ENCODE results near the gene SHISA9. TPM values are rescaled to one million over a fixed set of nuclear protein-coding genes. Genes with fewer than 3 reads are reported as not detected.

Gene SHISA9
- total RNA-seq, 2 donors from 2014 or later, result 0.06 to 0.07 TPM

GRCh38 chr16:13029786-13030185 is 128.4 kb downstream of the SHISA9 start:
- no peak for ATAC-seq
- no peak for DNase-seq (ENCODE audit: low spot score in 2 of 2)
- peaks cover 0 to 4% of the 10 kb centered on the region in 2 donors for H3K36me3 Mint-ChIP-seq
- H3K9me3 Mint-ChIP-seq, result peaks cover 11 to 15% of the 10 kb centered on the region in 2 donors
- H3K27ac Mint-ChIP-seq, result no peak overlapping the region

DNA sequence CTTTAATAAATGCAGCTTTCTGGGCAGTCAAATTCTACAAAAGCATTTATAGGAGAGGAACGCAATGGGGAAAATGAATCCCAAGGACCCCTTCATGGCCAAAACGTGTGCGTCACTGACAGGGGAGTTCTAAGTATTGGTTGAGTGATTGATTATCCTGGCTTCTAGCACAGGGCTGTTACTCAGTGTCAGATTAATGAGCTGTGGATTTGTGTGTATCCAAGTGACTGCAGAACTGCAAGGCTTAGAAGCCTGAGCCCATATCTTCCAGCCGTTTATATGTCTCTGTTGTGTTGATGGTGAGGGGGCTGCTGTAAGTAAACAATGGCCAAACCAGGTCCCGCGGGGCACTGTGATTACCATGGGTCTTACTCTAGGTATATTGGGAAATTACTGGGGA is 129.4 kb downstream of the SHISA9 start:
- Mint-ChIP-seq H3K36me3 (peaks cover 0 to 4% of the 10 kb centered on the region in 2 donors), H3K27ac (no peak overlapping the region), H3K9me3 (peaks cover 11 to 15% of the 10 kb centered on the region in 2 donors)
- DNase-seq (ENCODE audit: low spot score in 2 of 2), result no peak
- no peak for ATAC-seq

DNA sequence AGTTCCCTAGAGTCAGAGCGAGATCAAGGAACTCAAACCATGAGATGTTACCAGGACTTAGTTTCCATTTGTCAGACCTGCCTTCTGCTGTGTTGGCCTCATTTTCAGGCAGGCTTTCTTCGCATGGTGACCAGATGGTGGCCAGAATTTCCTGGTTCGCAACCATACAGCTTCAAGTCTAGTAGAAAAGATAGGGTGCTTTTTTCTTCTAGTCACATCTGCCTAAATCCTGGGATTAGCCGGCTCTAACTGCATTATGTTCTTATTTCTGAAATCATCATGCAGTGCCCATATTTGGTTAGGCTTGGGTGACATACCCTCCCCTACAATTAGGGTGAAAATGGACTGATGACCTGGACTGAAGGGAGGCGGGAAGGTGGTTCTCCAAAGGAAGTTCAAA is 131.5 kb downstream of the SHISA9 start:
- DNase-seq (ENCODE audit: low spot score in 2 of 2) (no peak), ATAC-seq (no peak)
- Mint-ChIP-seq H3K27ac (no peak overlapping the region), H3K9me3 (peaks cover 6 to 11% of the 10 kb centered on the region in 2 donors), H3K36me3 (no peaks in the 10 kb centered on the region)

DNA sequence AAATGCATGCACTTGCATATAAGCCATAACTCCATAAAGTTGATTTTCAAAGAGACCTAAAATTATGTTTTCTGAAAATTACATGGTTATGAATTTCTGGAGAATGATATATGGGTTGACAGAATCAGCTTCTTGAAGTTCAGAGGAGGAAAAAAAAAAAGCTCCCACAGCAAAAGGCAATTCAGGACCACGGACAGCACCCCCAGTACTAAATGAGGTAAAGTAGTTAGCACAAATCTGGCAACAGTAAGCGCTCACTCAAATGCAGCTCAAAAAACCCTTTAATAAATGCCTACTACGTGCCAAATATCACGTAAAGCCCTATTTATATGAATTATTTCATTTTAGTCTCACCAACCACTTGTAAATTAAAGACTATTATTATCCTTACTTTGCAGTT is 135.2 kb downstream of the SHISA9 start:
- DNase-seq (ENCODE audit: low spot score in 2 of 2) (peak in 1 of 2 donors; percentile 26), ATAC-seq (no peak)
- H3K27ac Mint-ChIP-seq, result no peak overlapping the region
- peaks cover 5 to 7% of the 10 kb centered on the region in 2 donors for H3K36me3 Mint-ChIP-seq
- H3K9me3 Mint-ChIP-seq, result peaks cover 14 to 15% of the 10 kb centered on the region in 2 donors

DNA sequence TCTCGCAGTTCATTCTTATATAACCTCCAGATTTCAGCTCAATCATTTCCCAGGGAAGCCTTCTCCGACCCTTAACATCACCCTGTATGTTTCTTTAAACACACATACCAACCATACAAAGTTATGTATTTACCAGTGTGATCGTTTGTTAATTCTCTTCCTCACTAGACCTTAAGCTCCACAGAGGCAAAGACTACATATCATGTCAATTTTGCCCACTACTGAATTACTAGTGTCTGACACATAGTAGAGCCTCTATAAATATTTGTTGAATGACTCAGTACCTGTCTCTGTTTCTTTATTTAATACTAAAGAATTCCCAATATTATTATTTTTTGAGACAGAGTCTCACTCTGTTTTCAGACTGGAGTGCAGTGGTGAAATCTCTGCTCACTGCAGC is 137.2 kb downstream of the SHISA9 start:
- H3K9me3 Mint-ChIP-seq, result peaks cover 14 to 16% of the 10 kb centered on the region in 2 donors
- H3K36me3 Mint-ChIP-seq, result peaks cover 5 to 7% of the 10 kb centered on the region in 2 donors
- ATAC-seq (no peak), DNase-seq (ENCODE audit: low spot score in 2 of 2) (no peak)
- no peak overlapping the region for H3K27ac Mint-ChIP-seq

GRCh38 chr16:13039526-13039925 is 138.1 kb downstream of the SHISA9 start:
- DNase-seq (ENCODE audit: low spot score in 2 of 2) (no peak), ATAC-seq (no peak)
- Mint-ChIP-seq H3K27ac (no peak overlapping the region), H3K36me3 (peaks cover 5 to 7% of the 10 kb centered on the region in 2 donors), H3K9me3 (peaks cover 14 to 17% of the 10 kb centered on the region in 2 donors)

GRCh38 chr16:13041180-13041579 is 139.8 kb downstream of the SHISA9 start:
- DNase-seq (ENCODE audit: low spot score in 2 of 2) (no peak), ATAC-seq (no peak)
- Mint-ChIP-seq H3K27ac (no peak overlapping the region), H3K36me3 (peaks cover 5 to 7% of the 10 kb centered on the region in 2 donors), H3K9me3 (peaks cover 14 to 15% of the 10 kb centered on the region in 2 donors)

- Mint-ChIP-seq H3K9me3 (peaks cover 14 to 15% of the 10 kb centered on the region in 2 donors), H3K27ac (no peak overlapping the region), H3K36me3 (peaks cover 5 to 7% of the 10 kb centered on the region in 2 donors)
- ATAC-seq (no peak), DNase-seq (ENCODE audit: low spot score in 2 of 2) (no peak)
Observed at GRCh38 chr16:13041646-13042290, 140.4 kb downstream of the SHISA9 start.

- H3K9me3 Mint-ChIP-seq, result peaks cover 14 to 15% of the 10 kb centered on the region in 2 donors
- no peak for ATAC-seq
- DNase-seq (ENCODE audit: low spot score in 2 of 2), result no peak
- H3K27ac Mint-ChIP-seq, result no peak overlapping the region
- peaks cover 5 to 7% of the 10 kb centered on the region in 2 donors for H3K36me3 Mint-ChIP-seq
Observed at GRCh38 chr16:13042291-13042685, 140.9 kb downstream of the SHISA9 start.

DNA sequence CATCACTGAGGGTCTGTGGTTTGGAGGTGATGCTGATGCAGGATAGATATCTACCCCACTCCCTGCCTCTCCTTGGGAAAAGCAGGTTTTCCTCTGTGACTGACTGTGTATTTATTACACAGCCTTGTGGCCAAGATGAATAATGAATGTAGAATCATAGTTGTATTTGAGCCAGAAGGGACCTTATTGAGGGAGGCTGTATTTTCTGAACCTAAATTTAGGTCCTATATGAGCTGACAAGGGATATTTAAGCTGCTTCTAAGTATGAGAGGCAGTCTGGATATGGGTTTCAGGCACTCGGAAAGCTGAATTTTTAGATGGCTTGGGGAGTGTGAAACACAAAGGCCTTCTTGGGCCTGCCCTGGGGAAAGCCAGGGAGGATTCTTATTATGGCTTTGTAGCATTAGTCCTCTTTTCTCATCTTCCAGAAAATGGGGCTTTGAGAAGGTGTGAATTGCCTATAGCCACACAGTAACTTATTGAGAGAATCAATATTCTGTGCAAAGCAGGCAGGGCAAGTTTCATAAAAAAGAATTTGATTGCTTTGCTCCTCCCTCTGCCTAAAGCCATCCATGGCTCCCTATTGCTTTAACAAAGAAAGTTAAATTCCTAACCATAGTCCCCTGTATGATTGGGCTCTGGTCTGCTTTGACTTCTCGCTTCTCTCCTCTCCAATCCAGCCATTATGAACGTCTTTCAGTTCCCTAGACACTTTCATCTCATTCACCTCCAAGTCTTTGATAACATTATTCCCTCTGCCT is 144.8 kb downstream of the SHISA9 start:
- DNase-seq (ENCODE audit: low spot score in 2 of 2) (no peak), ATAC-seq (no peak)
- no peak overlapping the region for H3K27ac Mint-ChIP-seq
- H3K36me3 Mint-ChIP-seq, result peaks cover 0 to 4% of the 10 kb centered on the region in 2 donors
- peaks cover 0 to 17% of the 10 kb centered on the region in 2 donors for H3K9me3 Mint-ChIP-seq

DNA sequence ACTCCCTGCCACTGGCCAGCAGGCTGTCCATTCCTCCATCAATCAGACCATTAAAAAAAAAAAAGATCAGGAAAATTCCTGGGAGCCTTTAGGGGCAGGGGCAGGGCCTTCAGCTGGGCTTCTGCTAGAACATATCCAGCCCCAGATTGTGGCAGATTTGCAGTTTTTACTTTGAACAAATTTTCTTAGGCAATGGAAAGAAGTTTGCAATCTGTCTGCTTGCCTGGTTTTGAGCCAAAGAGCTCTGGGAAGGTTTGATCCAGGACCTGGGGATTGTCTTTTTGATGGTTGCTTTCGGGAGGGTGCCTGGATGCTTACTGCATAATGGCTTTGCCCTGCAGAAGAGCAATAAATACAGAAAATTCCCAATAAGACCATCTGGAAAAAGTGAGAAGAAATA is 145.9 kb downstream of the SHISA9 start:
- DNase-seq (ENCODE audit: low spot score in 2 of 2) (no peak), ATAC-seq (no peak)
- peaks cover 0 to 4% of the 10 kb centered on the region in 2 donors for H3K36me3 Mint-ChIP-seq
- no peak overlapping the region for H3K27ac Mint-ChIP-seq
- peaks cover 0 to 17% of the 10 kb centered on the region in 2 donors for H3K9me3 Mint-ChIP-seq

DNA sequence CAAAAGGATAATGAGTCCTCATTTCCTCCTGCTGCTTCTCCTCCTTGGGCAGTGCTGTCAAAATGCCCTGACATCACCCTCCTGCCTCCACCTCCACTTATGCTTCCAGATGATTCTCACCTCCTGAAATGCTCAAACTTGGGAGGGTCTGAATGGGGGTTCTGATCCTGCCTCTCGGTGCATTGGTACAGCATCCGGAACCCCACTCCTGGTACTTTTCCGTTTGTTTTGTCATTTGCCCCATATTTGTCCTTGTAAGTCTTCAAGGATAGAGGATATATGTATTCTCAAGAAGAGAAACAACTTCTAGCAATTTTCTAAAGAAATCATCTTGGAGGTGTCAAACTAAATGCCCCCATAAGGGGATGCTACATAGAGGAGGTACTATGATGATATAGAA is 148.3 kb downstream of the SHISA9 start:
- peaks cover 0 to 4% of the 10 kb centered on the region in 2 donors for H3K36me3 Mint-ChIP-seq
- no peak for DNase-seq (ENCODE audit: low spot score in 2 of 2)
- ATAC-seq, result no peak
- H3K27ac Mint-ChIP-seq, result no peak overlapping the region
- peaks cover 8 to 20% of the 10 kb centered on the region in 2 donors for H3K9me3 Mint-ChIP-seq

DNA sequence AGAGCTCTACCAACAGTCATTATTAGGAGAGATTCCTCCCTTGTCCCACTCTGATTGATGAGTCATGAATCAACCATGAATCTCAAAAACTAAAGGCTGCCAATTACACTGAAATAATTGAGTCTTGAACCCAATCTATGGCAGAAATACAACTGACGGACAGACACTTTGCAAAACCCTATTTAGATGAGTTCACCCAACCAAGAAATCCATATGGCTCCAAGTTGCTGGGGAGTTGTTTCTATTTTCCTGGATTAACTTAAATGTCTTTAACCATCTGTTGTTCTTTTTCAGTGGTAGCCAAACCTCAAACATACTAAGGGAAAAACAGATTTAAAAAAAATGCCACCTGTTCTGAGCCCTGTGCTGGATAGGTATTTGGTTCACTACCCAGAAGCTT is 151.0 kb downstream of the SHISA9 start:
- Mint-ChIP-seq H3K9me3 (peaks cover 8 to 20% of the 10 kb centered on the region in 2 donors), H3K36me3 (peaks cover 0 to 4% of the 10 kb centered on the region in 2 donors)
- no peak for DNase-seq (ENCODE audit: low spot score in 2 of 2)

GRCh38 chr16:13055480-13055879 is 154.1 kb downstream of the SHISA9 start:
- H3K9me3 Mint-ChIP-seq, result peaks cover 8 to 11% of the 10 kb centered on the region in 2 donors
- DNase-seq (ENCODE audit: low spot score in 2 of 2) (no peak), ATAC-seq (no peak)
- H3K36me3 Mint-ChIP-seq, result no peaks in the 10 kb centered on the region
- H3K27ac Mint-ChIP-seq, result no peak overlapping the region

More for the DNA sequence above, 151.0 kb downstream of the SHISA9 start:
- H3K27ac Mint-ChIP-seq, result no peak overlapping the region
- ATAC-seq, result no peak

DNA sequence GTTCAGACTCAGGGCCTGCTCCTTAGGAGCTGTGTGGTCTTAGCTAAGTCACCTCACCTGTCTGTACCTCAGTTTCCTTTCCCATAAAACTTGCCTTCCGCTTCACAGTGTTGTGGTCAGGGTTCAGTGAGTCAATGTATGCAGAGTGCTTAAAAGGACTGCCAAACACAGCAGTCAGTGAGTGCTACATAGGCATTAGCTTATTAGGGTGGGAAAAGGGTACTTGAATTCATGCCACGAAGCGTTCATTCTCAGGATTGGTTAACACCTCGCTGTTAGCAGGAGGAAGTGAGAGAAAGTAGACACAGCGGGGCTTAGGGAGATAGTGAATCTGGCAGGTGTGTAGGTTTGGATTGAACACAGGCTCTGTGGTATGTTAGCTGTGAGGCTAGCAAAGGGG is 155.2 kb downstream of the SHISA9 start:
- no peaks in the 10 kb centered on the region for H3K36me3 Mint-ChIP-seq
- peaks cover 6 to 8% of the 10 kb centered on the region in 2 donors for H3K9me3 Mint-ChIP-seq
- no peak for DNase-seq (ENCODE audit: low spot score in 2 of 2)
- no peak for ATAC-seq
- no peak overlapping the region for H3K27ac Mint-ChIP-seq

GRCh38 chr16:13060932-13061331 is 159.5 kb downstream of the SHISA9 start:
- Mint-ChIP-seq H3K9me3 (no peaks in the 10 kb centered on the region), H3K27ac (no peak overlapping the region), H3K36me3 (no peaks in the 10 kb centered on the region)
- no peak for DNase-seq (ENCODE audit: low spot score in 2 of 2)
- no peak for ATAC-seq

GRCh38 chr16:13061691-13062090 is 160.3 kb downstream of the SHISA9 start:
- H3K9me3 Mint-ChIP-seq, result no peaks in the 10 kb centered on the region
- ATAC-seq (no peak), DNase-seq (ENCODE audit: low spot score in 2 of 2) (no peak)
- H3K36me3 Mint-ChIP-seq, result no peaks in the 10 kb centered on the region
- H3K27ac Mint-ChIP-seq, result no peak overlapping the region

GRCh38 chr16:13062219-13062618 is 160.8 kb downstream of the SHISA9 start:
- no peaks in the 10 kb centered on the region for H3K9me3 Mint-ChIP-seq
- no peak for ATAC-seq
- no peak overlapping the region for H3K27ac Mint-ChIP-seq
- no peaks in the 10 kb centered on the region for H3K36me3 Mint-ChIP-seq
- DNase-seq (ENCODE audit: low spot score in 2 of 2), result no peak

Measured in activated naive CD4-positive, alpha-beta T cell treated with anti-CD3 and anti-CD28 coated beads, Interleukin-2, amount 50 U/mL, for 72 hours (primary cell).